GM18519 (cell line): ENCODE data around the gene PLCXD3.
A peak's percentile ranks its signal among the peaks of the same experiment; 100 is the strongest.
"Not testable (repeated sequence)": the region's sequence is repeated elsewhere in the genome, so short reads cannot be mapped to it uniquely, and the experiment has no call there.

Source experiments
- ATAC-seq: cut with Tn5 transposase; IDR thresholded peaks from one replicate; pipeline ENCODE4 v1.9.1; 2021; ENCODE audit warnings: mild to moderate bottlenecking, moderate library complexity; ENCODE audit not compliant: unreplicated experiment, low FRiP score

Gene PLCXD3

GRCh38 chr5:41363343-41363986 is 146.9 kb downstream of the PLCXD3 start:
- no peak for ATAC-seq

- no peak for ATAC-seq
Measured at GRCh38 chr5:41356786-41357185, 153.6 kb downstream of the PLCXD3 start.

- ATAC-seq, result no peak
Measured at GRCh38 chr5:41349846-41350245, 160.6 kb downstream of the PLCXD3 start.

- no peak for ATAC-seq
Measured at GRCh38 chr5:41347569-41347968, 162.8 kb downstream of the PLCXD3 start.

- ATAC-seq, result no peak
Measured at GRCh38 chr5:41346609-41347008, 163.8 kb downstream of the PLCXD3 start.

GRCh38 chr5:41345295-41345694 is 165.1 kb downstream of the PLCXD3 start:
- ATAC-seq, result no peak

- ATAC-seq, result no peak
Measured at GRCh38 chr5:41339339-41339738, 171.1 kb downstream of the PLCXD3 start.

- ATAC-seq, result no peak
Measured at GRCh38 chr5:41338136-41338675, 172.2 kb downstream of the PLCXD3 start.

- ATAC-seq, result no peak
Measured at GRCh38 chr5:41337724-41338123, 172.7 kb downstream of the PLCXD3 start.

GRCh38 chr5:41337216-41337615 is 173.2 kb downstream of the PLCXD3 start:
- ATAC-seq, result no peak

- ATAC-seq, result no peak
Measured at GRCh38 chr5:41336471-41336870, 173.9 kb downstream of the PLCXD3 start.

GRCh38 chr5:41335596-41336181 is 174.7 kb downstream of the PLCXD3 start:
- no peak for ATAC-seq

- ATAC-seq, result peak; percentile 91
Measured at GRCh38 chr5:41334758-41335157, 175.6 kb downstream of the PLCXD3 start.

- ATAC-seq, result no peak
Measured at GRCh38 chr5:41334221-41334620, 176.2 kb downstream of the PLCXD3 start.

- no peak for ATAC-seq
Measured at GRCh38 chr5:41325074-41325473, 185.3 kb downstream of the PLCXD3 start.

GRCh38 chr5:41322826-41323225 is 187.6 kb downstream of the PLCXD3 start:
- not testable (repeated sequence) for ATAC-seq

GRCh38 chr5:41312478-41313060 is 197.8 kb downstream of the PLCXD3 start:
- no peak for ATAC-seq

GRCh38 chr5:41312066-41312465 is 198.3 kb downstream of the PLCXD3 start:
- no peak for ATAC-seq

GRCh38 chr5:41309275-41309674 is 201.1 kb downstream of the PLCXD3 start:
- ATAC-seq, result no peak

GRCh38 chr5:41306005-41306404 is 204.4 kb downstream of the PLCXD3 start:
- ATAC-seq, result no peak

- no peak for ATAC-seq
Measured at GRCh38 chr5:41305056-41305455, 205.3 kb downstream of the PLCXD3 start.

GRCh38 chr5:41296066-41296465 is 214.3 kb downstream of the PLCXD3 start:
- ATAC-seq, result no peak
